GM23338 (cell line): ENCODE data around the gene IRF6. TPM values are rescaled to one million over a fixed set of nuclear protein-coding genes. Genes with fewer than 3 reads are reported as not detected.

Experiments used
- ATAC-seq: fragments of 200-7000 bp; cut with Tn5 transposase; 3 replicates; pipeline ENCODE4 v1.9.1; 2020
- DNase-seq: peaks from one replicate; pipeline ENCODE4 v3.0.0-alpha.2; 2015; ENCODE audit warnings: low spot score
- H2AFZ ChIP-seq: fragments of 200-600 bp; sonication (generic); 2 replicates; pipeline ENCODE4 v1.8.0; 2016; ENCODE audit warnings: antibody characterized with exemption, mild to moderate bottlenecking, moderate library complexity
- H3F3A ChIP-seq: fragments of 200-600 bp; sonication (generic); replicated peaks from 2 replicates; pipeline ENCODE4 v1.8.0; 2017; ENCODE audit warnings: antibody characterized with exemption, mixed run types, low read depth
- H3K27ac ChIP-seq: fragments of 200-600 bp; sonication (generic); 2 replicates; pipeline ENCODE4 v1.6.1; 2016; ENCODE audit warnings: low read depth
- H3K27me3 ChIP-seq: fragments of 200-600 bp; sonication (generic); 2 replicates; pipeline ENCODE4 v1.8.0; 2016; ENCODE audit warnings: mild to moderate bottlenecking, mixed run types, moderate library complexity; ENCODE audit not compliant: insufficient read depth
- H3K36me3 ChIP-seq: fragments of 200-600 bp; sonication (generic); 2 replicates; pipeline ENCODE4 v1.8.0; 2016; ENCODE audit warnings: mild to moderate bottlenecking; ENCODE audit not compliant: insufficient read depth
- H3K4me1 ChIP-seq: fragments of 200-600 bp; sonication (generic); 2 replicates; pipeline ENCODE4 v1.8.0; 2016; ENCODE audit warnings: mild to moderate bottlenecking, moderate library complexity; ENCODE audit not compliant: insufficient read depth
- H3K4me2 ChIP-seq: fragments of 200-600 bp; sonication (generic); 2 replicates; pipeline ENCODE4 v1.7.1; 2017; ENCODE audit warnings: mixed run types
- H3K4me3 ChIP-seq: fragments of 200-600 bp; sonication (generic); 2 replicates; pipeline ENCODE4 v1.6.1; 2016; ENCODE audit warnings: mixed run types
- H3K79me2 ChIP-seq: fragments of 200-600 bp; sonication (generic); replicated peaks from 2 replicates; pipeline ENCODE4 v1.8.0; 2017; ENCODE audit warnings: mild to moderate bottlenecking; ENCODE audit not compliant: insufficient read depth
- H3K9me2 ChIP-seq: fragments of 200-600 bp; sonication (generic); 2 replicates; pipeline ENCODE4 v1.8.0; 2017; ENCODE audit not compliant: insufficient read depth
- H4K20me1 ChIP-seq: fragments of 200-600 bp; sonication (generic); replicated peaks from 2 replicates; pipeline ENCODE4 v1.8.0; 2017; ENCODE audit warnings: mild to moderate bottlenecking; ENCODE audit not compliant: insufficient read depth
- H3K27ac Mint-ChIP-seq: 2 replicates; pipeline ENCODE4 v1.8.0; 2020; ENCODE audit warnings: inconsistent platforms, mild to moderate bottlenecking, moderate library complexity, mixed read lengths
- H3K27me3 Mint-ChIP-seq: 3 replicates; pipeline ENCODE4 v1.8.0; 2022; ENCODE audit warnings: low read depth, mild to moderate bottlenecking, moderate library complexity, mixed read lengths, inconsistent platforms; ENCODE audit not compliant: insufficient read depth, poor library complexity
- H3K36me3 Mint-ChIP-seq: 3 replicates; pipeline ENCODE4 v1.8.0; 2021; ENCODE audit warnings: low read depth, mild to moderate bottlenecking, inconsistent platforms, moderate library complexity, mixed read lengths
- H3K4me1 Mint-ChIP-seq: 3 replicates; pipeline ENCODE4 v1.8.0; 2020; ENCODE audit warnings: mild to moderate bottlenecking, inconsistent platforms, mixed read lengths
- H3K4me3 Mint-ChIP-seq: 3 replicates; pipeline ENCODE4 v1.8.0; 2021; ENCODE audit warnings: moderate library complexity, mild to moderate bottlenecking, inconsistent platforms, mixed read lengths
- H3K9me3 Mint-ChIP-seq: 3 replicates; pipeline ENCODE4 v1.8.0; 2020; ENCODE audit warnings: moderate library complexity, mild to moderate bottlenecking, inconsistent platforms, mixed read lengths
- CTCF ChIP-seq, 2 experiments: fragments of 200-600 bp in 1 of 2; sonication (generic) in 1 of 2; conservative IDR thresholded peaks; 2 replicates each; pipeline versions ENCODE4 v1.5.1 to v1.6.1; 2016 to 2017; ENCODE audit warnings: antibody characterized with exemption in 2 of 2, low read depth in 2 of 2, mild to moderate bottlenecking in 2 of 2, moderate library complexity in 1 of 2
- ETS1 ChIP-seq: IDR thresholded peaks from 2 replicates; pipeline ENCODE4 v1.6.1; 2016; ENCODE audit warnings: antibody characterized with exemption
- EZH2 ChIP-seq: fragments of 200-600 bp; sonication (generic); IDR thresholded peaks from one replicate; pipeline ENCODE4 v1.8.0; 2017; ENCODE audit warnings: antibody characterized with exemption, mild to moderate bottlenecking, low read depth; ENCODE audit not compliant: unreplicated experiment
- EZH2phosphoT487 ChIP-seq: fragments of 200-600 bp; sonication (generic); IDR thresholded peaks from one replicate; pipeline ENCODE4 v1.8.1; 2018; ENCODE audit warnings: antibody characterized with exemption; ENCODE audit not compliant: unreplicated experiment
- JUNB ChIP-seq: IDR thresholded peaks from one replicate; pipeline ENCODE4 v1.6.1; 2016; ENCODE audit warnings: antibody characterized with exemption; ENCODE audit not compliant: unreplicated experiment
- NANOG ChIP-seq: IDR thresholded peaks from 2 replicates; pipeline ENCODE4 v1.6.1; 2016; ENCODE audit warnings: antibody characterized with exemption, borderline replicate concordance
- POLR2AphosphoS5 ChIP-seq: IDR thresholded peaks from 2 replicates; pipeline ENCODE4 v1.6.1; 2016; ENCODE audit warnings: antibody characterized with exemption, low read depth
- STAT1 ChIP-seq: IDR thresholded peaks from one replicate; pipeline ENCODE4 v1.6.1; 2016; ENCODE audit warnings: antibody characterized with exemption; ENCODE audit not compliant: unreplicated experiment
- ZNF114 ChIP-seq: fragments of 250-450 bp; sonication (Bioruptor Pico); IDR thresholded peaks from 2 replicates; pipeline ENCODE4 v1.5.0; 2020; ENCODE audit warnings: mild to moderate bottlenecking, moderate library complexity
- ZNF331 ChIP-seq: fragments of 250-450 bp; sonication (Bioruptor Pico); IDR thresholded peaks from 2 replicates; pipeline ENCODE4 v1.5.0; 2020; ENCODE audit warnings: low read depth, mild to moderate bottlenecking, moderate library complexity
- ZNF462 ChIP-seq: fragments of 250-450 bp; sonication (Bioruptor Pico); IDR thresholded peaks from 2 replicates; pipeline ENCODE4 v1.5.0; 2020; ENCODE audit warnings: mild to moderate bottlenecking, moderate library complexity
- polyA plus RNA-seq: library from polyadenylated mRNA; unstranded; fragments of >200 nt; fragmentation: Nextera tagmentation; extraction: Ambion mirVana; gene quantifications from 2 replicates; pipeline ENCODE4 v1.2.1, GENCODE V29; 2016
- total RNA-seq: library from RNA; depleted of rRNA; stranded (reverse); fragments of >200 nt; shearing (Covaris generic); gene quantifications from 2 replicates; pipeline ENCODE4 v1.2.3, GENCODE V29; 2014
- TF ChIP-seq, protein P1 (sequence below): IDR thresholded peaks from one replicate; pipeline ENCODE4 v1.6.1; 2018; ENCODE audit warnings: antibody characterized with exemption; ENCODE audit not compliant: unreplicated experiment

IRF6 gene
- total and polyA plus RNA-seq, 2 experiments from 2014 or later: 4.6 to 11.7 TPM

GRCh38 chr1:209808059-209808581 is 2.2 kb upstream of the IRF6 start (continued):
- TF ChIP-seq ETS1 (no peak), NANOG (no peak)

- Mint-ChIP-seq H3K4me1 (peaks cover 11% of the 10 kb centered on the region), H3K27ac (no peak overlapping the region), H3K4me3 (no peak overlapping the region), H3K27me3 (peaks cover 3% of the 10 kb centered on the region), H3K36me3 (no peaks in the 10 kb centered on the region), H3K9me3 (no peaks in the 10 kb centered on the region)
- Histone ChIP-seq H3K36me3 (no peaks in the 10 kb centered on the region), H3K79me2 (peaks cover 11% of the 10 kb centered on the region), H3K4me2 (no peak overlapping the region), H3K27ac (no peak overlapping the region), H4K20me1 (no peaks in the 10 kb centered on the region; the same call in 1 of the 2 replicates), H2AFZ (no peak overlapping the region), H3K4me1 (peaks cover 9% of the 10 kb centered on the region), H3K9me2 (no peaks in the 10 kb centered on the region), H3F3A (no peaks in the 10 kb centered on the region), H3K4me3 (no peak overlapping the region), H3K27me3 (no peaks in the 10 kb centered on the region)
- DNase-seq (no peak), ATAC-seq (no peak)
- TF ChIP-seq EZH2phosphoT487 (no peak), ZNF114 (CRISPR knock-in tag) (no peak), ZNF462 (CRISPR knock-in tag) (no peak), JUNB (no peak), EZH2 (no peak), CTCF (conservative IDR thresholded peaks at IDR 0.05; ENCODE audit: low read depth in 2 of 2) (no peak), ETS1 (no peak), POLR2AphosphoS5 (no peak), ZNF331 (CRISPR knock-in tag) (no peak), STAT1 (no peak)
- TF ChIP-seq, protein P1, sequence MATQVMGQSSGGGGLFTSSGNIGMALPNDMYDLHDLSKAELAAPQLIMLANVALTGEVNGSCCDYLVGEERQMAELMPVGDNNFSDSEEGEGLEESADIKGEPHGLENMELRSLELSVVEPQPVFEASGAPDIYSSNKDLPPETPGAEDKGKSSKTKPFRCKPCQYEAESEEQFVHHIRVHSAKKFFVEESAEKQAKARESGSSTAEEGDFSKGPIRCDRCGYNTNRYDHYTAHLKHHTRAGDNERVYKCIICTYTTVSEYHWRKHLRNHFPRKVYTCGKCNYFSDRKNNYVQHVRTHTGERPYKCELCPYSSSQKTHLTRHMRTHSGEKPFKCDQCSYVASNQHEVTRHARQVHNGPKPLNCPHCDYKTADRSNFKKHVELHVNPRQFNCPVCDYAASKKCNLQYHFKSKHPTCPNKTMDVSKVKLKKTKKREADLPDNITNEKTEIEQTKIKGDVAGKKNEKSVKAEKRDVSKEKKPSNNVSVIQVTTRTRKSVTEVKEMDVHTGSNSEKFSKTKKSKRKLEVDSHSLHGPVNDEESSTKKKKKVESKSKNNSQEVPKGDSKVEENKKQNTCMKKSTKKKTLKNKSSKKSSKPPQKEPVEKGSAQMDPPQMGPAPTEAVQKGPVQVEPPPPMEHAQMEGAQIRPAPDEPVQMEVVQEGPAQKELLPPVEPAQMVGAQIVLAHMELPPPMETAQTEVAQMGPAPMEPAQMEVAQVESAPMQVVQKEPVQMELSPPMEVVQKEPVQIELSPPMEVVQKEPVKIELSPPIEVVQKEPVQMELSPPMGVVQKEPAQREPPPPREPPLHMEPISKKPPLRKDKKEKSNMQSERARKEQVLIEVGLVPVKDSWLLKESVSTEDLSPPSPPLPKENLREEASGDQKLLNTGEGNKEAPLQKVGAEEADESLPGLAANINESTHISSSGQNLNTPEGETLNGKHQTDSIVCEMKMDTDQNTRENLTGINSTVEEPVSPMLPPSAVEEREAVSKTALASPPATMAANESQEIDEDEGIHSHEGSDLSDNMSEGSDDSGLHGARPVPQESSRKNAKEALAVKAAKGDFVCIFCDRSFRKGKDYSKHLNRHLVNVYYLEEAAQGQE: no peak
Measured at GRCh38 chr1:209807509-209807908, 1.6 kb upstream of the IRF6 start.
